CD8-positive, alpha-beta memory T cell (primary cell): ENCODE results near the gene RNF40. TPM values are rescaled to one million over a fixed set of nuclear protein-coding genes. Genes with fewer than 3 reads are reported as not detected.

ENCODE experiments used
- CTCF ChIA-PET: fragments of 350-600 bp; sonication (Branson Sonifier 250); formaldehyde crosslinking; loops from one replicate; lab custom pipeline; 2021; ENCODE audit warnings: antibody characterized with exemption; lab: Charles Lee
- POLR2A ChIA-PET: fragments of 350-600 bp; sonication (Branson Sonifier 250); formaldehyde crosslinking; loops from one replicate; lab custom pipeline; 2021; ENCODE audit warnings: antibody characterized with exemption; lab: Charles Lee
- DNase-seq, 5 donors: peaks; one replicate each; pipeline versions ENCODE4 v3.0.0 to v3.0.0-alpha.2; 2020 to 2022; ENCODE audit warnings: mixed read lengths in 1 of 5
- H3K27ac ChIP-seq: one replicate; pipeline ENCODE4 v1.7.0; 2013; ENCODE audit warnings: low read depth, mild to moderate bottlenecking, low read length, moderate library complexity
- H3K27me3 ChIP-seq: 2 replicates; pipeline ENCODE4 v1.7.0; 2013; ENCODE audit warnings: low read length, mild to moderate bottlenecking; ENCODE audit not compliant: insufficient read depth, poor library complexity, severe bottlenecking
- H3K36me3 ChIP-seq: 2 replicates; pipeline ENCODE4 v1.7.0; 2013; ENCODE audit warnings: mild to moderate bottlenecking, low read length, moderate library complexity; ENCODE audit not compliant: insufficient read depth
- H3K4me1 ChIP-seq: 2 replicates; pipeline ENCODE4 v1.7.0; 2013; ENCODE audit warnings: mild to moderate bottlenecking, low read length, moderate library complexity; ENCODE audit not compliant: insufficient read depth
- H3K4me3 ChIP-seq: 2 replicates; pipeline ENCODE4 v1.7.0; 2013; ENCODE audit warnings: mild to moderate bottlenecking, low read length
- H3K9me3 ChIP-seq: 2 replicates; pipeline ENCODE4 v1.7.0; 2013; ENCODE audit warnings: mild to moderate bottlenecking, low read length
- H3K27ac Mint-ChIP-seq, 8 donors: one replicate each; pipeline ENCODE4 v1.8.0; 2020 to 2021; ENCODE audit warnings: mixed read lengths in 8 of 8, mild to moderate bottlenecking in 6 of 8, inconsistent platforms in 3 of 8, moderate library complexity in 3 of 8
- H3K27me3 Mint-ChIP-seq, 2 donors: one replicate each; pipeline ENCODE4 v1.8.0; 2020 to 2021; ENCODE audit warnings: mixed read lengths in 2 of 2, mild to moderate bottlenecking in 1 of 2, moderate library complexity in 1 of 2
- H3K36me3 Mint-ChIP-seq, 3 donors: one replicate each; pipeline ENCODE4 v1.8.0; 2020 to 2021; ENCODE audit warnings: mixed read lengths in 3 of 3, inconsistent platforms in 1 of 3, mild to moderate bottlenecking in 1 of 3
- H3K4me1 Mint-ChIP-seq, 3 donors: one replicate each; pipeline ENCODE4 v1.8.0; 2020 to 2021; ENCODE audit warnings: mixed read lengths in 3 of 3, inconsistent platforms in 1 of 3, mild to moderate bottlenecking in 1 of 3
- H3K4me3 Mint-ChIP-seq, 7 donors: one replicate each; pipeline ENCODE4 v1.8.0; 2020 to 2021; ENCODE audit warnings: mixed read lengths in 7 of 7, mild to moderate bottlenecking in 6 of 7, moderate library complexity in 4 of 7, inconsistent platforms in 2 of 7
- H3K9me3 Mint-ChIP-seq, 5 donors: one replicate each; pipeline ENCODE4 v1.8.0; 2020 to 2022; ENCODE audit warnings: mixed read lengths in 5 of 5, mild to moderate bottlenecking in 3 of 5, moderate library complexity in 2 of 5, inconsistent platforms in 1 of 5
- polyA plus RNA-seq: library from polyadenylated mRNA; unstranded; fragments of 300-500 nt; fragmentation: Illumina TruSeq; gene quantifications from one replicate; pipeline ENCODE4 v1.2.3, GENCODE V29; 2021
- total RNA-seq, 2 experiments: library from RNA; stranded (reverse); gene quantifications; one replicate each; pipeline ENCODE4 v1.2.3, GENCODE V29; 2021

Gene RNF40
- total and polyA plus RNA-seq, 3 experiments from 2014 or later = 61.9 to 157 (median 152) TPM

- peaks cover 9 to 82% (median 22%) of the 10 kb centered on the region in 3 donors for H3K36me3 Mint-ChIP-seq
- H3K27ac Mint-ChIP-seq = peak overlapping the region in 2 of 8 donors; percentile 50 to 70
- Histone ChIP-seq H3K9me3 (no peaks in the 10 kb centered on the region), H3K4me3 (no peak overlapping the region), H3K27me3 (no peaks in the 10 kb centered on the region), H3K27ac (no peak overlapping the region), H3K4me1 (no peaks in the 10 kb centered on the region), H3K36me3 (peaks cover 47% of the 10 kb centered on the region)
- peaks cover 5 to 10% (median 8%) of the 10 kb centered on the region in 3 donors for H3K4me1 Mint-ChIP-seq
- ChIA-PET POLR2A (no interaction called here), CTCF (interaction anchor here (1.3 kb wide), 1 partner anchor 11 kb away, joined by 5 read pairs; the partner anchor contains the start of gene PHKG2)
- H3K4me3 Mint-ChIP-seq = no peak overlapping the region
- H3K9me3 Mint-ChIP-seq = no peaks in the 10 kb centered on the region
- no peak for DNase-seq
- no peaks in the 10 kb centered on the region for H3K27me3 Mint-ChIP-seq
Observed at GRCh38 chr16:30736995-30737793, 24.9 kb upstream of the RNF40 start.

DNA sequence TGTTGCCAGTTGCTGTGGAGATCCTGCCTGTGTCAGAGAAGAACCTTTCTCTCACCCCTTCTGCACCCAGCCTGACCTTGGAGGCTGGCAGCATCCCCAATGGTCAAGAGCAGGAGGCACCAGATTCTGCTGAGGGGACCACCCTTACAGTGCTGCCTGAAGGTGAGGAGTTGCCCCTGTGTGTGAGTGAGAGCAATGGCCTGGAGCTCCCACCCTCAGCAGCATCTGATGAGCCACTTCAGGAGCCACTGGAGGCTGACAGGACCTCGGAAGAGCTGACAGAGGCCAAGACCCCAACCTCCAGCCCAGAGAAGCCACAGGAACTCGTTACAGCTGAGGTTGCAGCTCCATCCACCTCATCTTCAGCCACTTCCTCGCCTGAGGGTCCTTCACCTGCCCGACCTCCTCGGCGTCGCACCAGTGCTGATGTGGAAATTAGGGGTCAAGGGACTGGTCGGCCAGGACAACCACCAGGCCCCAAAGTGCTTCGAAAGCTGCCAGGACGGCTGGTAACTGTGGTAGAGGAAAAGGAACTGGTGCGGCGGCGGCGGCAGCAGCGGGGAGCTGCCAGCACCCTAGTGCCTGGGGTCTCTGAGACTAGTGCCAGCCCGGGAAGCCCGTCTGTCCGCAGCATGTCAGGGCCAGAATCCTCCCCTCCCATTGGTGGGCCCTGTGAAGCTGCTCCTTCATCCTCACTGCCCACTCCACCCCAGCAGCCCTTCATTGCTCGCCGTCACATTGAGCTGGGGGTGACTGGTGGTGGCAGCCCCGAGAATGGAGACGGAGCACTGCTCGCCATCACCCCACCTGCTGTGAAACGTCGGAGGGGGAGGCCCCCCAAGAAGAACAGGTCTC lies 24.1 kb upstream of the RNF40 start:
- no peaks in the 10 kb centered on the region for H3K9me3 ChIP-seq
- H3K27me3 ChIP-seq = no peaks in the 10 kb centered on the region
- DNase-seq = no peak
- H3K27ac ChIP-seq = no peak overlapping the region
- H3K4me1 ChIP-seq = no peaks in the 10 kb centered on the region
- Mint-ChIP-seq H3K27me3 (no peaks in the 10 kb centered on the region), H3K27ac (peak overlapping the region in 1 of 8 donors; percentile 70), H3K4me1 (peaks cover 5 to 10% (median 8%) of the 10 kb centered on the region in 3 donors), H3K36me3 (peaks cover 9 to 79% (median 20%) of the 10 kb centered on the region in 3 donors), H3K9me3 (no peaks in the 10 kb centered on the region), H3K4me3 (no peak overlapping the region)
- peaks cover 47% of the 10 kb centered on the region for H3K36me3 ChIP-seq
- ChIA-PET CTCF (interaction anchor here (1.3 kb wide), 1 partner anchor 10 kb away, joined by 5 read pairs; the partner anchor contains the start of gene PHKG2), POLR2A (no interaction called here)
- H3K4me3 ChIP-seq = no peak overlapping the region

DNA sequence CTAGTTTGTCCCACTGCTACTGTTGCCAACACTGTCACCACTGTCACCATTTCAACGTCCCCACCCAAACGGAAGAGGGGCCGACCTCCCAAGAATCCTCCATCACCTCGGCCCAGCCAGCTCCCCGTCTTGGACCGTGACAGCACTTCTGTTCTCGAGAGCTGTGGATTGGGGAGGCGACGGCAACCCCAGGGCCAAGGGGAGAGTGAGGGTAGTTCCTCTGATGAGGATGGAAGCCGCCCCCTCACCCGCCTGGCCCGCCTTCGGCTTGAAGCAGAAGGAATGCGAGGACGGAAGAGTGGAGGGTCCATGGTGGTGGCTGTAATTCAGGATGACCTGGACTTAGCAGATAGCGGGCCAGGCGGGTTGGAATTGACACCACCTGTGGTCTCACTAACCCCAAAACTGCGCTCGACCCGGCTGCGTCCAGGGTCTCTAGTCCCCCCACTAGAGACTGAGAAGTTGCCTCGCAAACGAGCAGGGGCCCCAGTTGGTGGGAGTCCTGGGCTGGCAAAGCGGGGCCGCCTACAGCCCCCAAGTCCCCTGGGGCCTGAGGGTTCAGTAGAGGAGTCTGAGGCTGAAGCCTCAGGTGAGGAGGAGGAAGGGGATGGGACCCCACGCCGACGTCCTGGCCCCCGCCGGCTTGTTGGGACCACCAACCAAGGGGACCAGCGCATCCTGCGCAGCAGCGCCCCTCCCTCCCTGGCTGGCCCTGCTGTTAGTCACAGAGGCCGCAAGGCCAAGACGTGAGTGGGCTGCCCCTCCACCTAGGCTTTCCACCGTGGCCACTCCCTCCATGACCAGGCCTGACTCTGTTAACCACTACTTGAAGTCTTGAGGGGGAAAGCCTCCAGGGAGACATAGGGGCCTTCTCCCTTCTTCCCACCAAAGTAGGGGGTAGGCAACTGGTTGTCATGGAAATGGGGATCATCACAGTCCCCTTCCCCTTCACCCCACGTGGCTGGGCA lies 22.9 kb upstream of the RNF40 start:
- peaks cover 6 to 76% (median 16%) of the 10 kb centered on the region in 3 donors for H3K36me3 Mint-ChIP-seq
- ChIA-PET POLR2A (no interaction called here), CTCF (no interaction called here)
- Histone ChIP-seq H3K27me3 (no peaks in the 10 kb centered on the region), H3K27ac (no peak overlapping the region), H3K9me3 (no peaks in the 10 kb centered on the region), H3K4me3 (no peak overlapping the region), H3K36me3 (peaks cover 41% of the 10 kb centered on the region), H3K4me1 (no peaks in the 10 kb centered on the region)
- peak in 1 of 5 donors; percentile 45 for DNase-seq
- H3K27ac Mint-ChIP-seq = peak overlapping the region in 1 of 8 donors; percentile 26
- peaks cover 5 to 10% (median 8%) of the 10 kb centered on the region in 3 donors for H3K4me1 Mint-ChIP-seq
- H3K4me3 Mint-ChIP-seq = no peak overlapping the region
- H3K9me3 Mint-ChIP-seq = no peaks in the 10 kb centered on the region
- H3K27me3 Mint-ChIP-seq = no peaks in the 10 kb centered on the region

- H3K4me3 ChIP-seq = no peak overlapping the region
- Mint-ChIP-seq H3K9me3 (no peaks in the 10 kb centered on the region), H3K27me3 (no peaks in the 10 kb centered on the region), H3K36me3 (peaks cover 6 to 74% (median 20%) of the 10 kb centered on the region in 3 donors), H3K4me3 (no peak overlapping the region), H3K4me1 (peaks cover 5 to 10% (median 8%) of the 10 kb centered on the region in 3 donors), H3K27ac (peak overlapping the region in 7 of 8 donors; percentile 6 to 84 (median 69))
- no peak overlapping the region for H3K27ac ChIP-seq
- H3K4me1 ChIP-seq = no peaks in the 10 kb centered on the region
- ChIA-PET POLR2A (no interaction called here), CTCF (no interaction called here)
- H3K9me3 ChIP-seq = no peaks in the 10 kb centered on the region
- no peaks in the 10 kb centered on the region for H3K27me3 ChIP-seq
- DNase-seq = peak in 1 of 5 donors; percentile 16
- peaks cover 33% of the 10 kb centered on the region for H3K36me3 ChIP-seq
Observed at GRCh38 chr16:30740364-30741251, 21.5 kb upstream of the RNF40 start.

GRCh38 chr16:30741461-30741914 lies 20.6 kb upstream of the RNF40 start:
- Histone ChIP-seq H3K4me1 (no peaks in the 10 kb centered on the region), H3K27ac (no peak overlapping the region), H3K36me3 (peaks cover 25% of the 10 kb centered on the region), H3K9me3 (no peaks in the 10 kb centered on the region), H3K4me3 (no peak overlapping the region), H3K27me3 (no peaks in the 10 kb centered on the region)
- H3K9me3 Mint-ChIP-seq = no peaks in the 10 kb centered on the region
- H3K27ac Mint-ChIP-seq = peak overlapping the region in 4 of 8 donors; percentile 16 to 56 (median 44)
- H3K4me3 Mint-ChIP-seq = peak overlapping the region in 2 of 7 donors; percentile 46 to 48
- H3K4me1 Mint-ChIP-seq = peaks cover 5 to 10% (median 8%) of the 10 kb centered on the region in 3 donors
- no peak for DNase-seq
- peaks cover 6 to 66% (median 18%) of the 10 kb centered on the region in 3 donors for H3K36me3 Mint-ChIP-seq
- ChIA-PET POLR2A (interaction anchor here (0.6 kb wide), 2 partner anchors 68 to 1099 kb away, joined by 3 to 4 read pairs; no protein-coding TSS in a partner anchor), CTCF (no interaction called here)
- H3K27me3 Mint-ChIP-seq = no peaks in the 10 kb centered on the region

GRCh38 chr16:30743716-30744115 lies 18.4 kb upstream of the RNF40 start:
- Mint-ChIP-seq H3K4me1 (peaks cover 19 to 26% (median 22%) of the 10 kb centered on the region in 3 donors), H3K4me3 (peak overlapping the region in 1 of 7 donors; percentile 51), H3K36me3 (peaks cover 0 to 48% (median 10%) of the 10 kb centered on the region in 3 donors), H3K27ac (peak overlapping the region in 3 of 8 donors; percentile 12 to 76 (median 18)), H3K27me3 (no peaks in the 10 kb centered on the region), H3K9me3 (no peaks in the 10 kb centered on the region)
- H3K27me3 ChIP-seq = no peaks in the 10 kb centered on the region
- no peaks in the 10 kb centered on the region for H3K9me3 ChIP-seq
- peaks cover 9% of the 10 kb centered on the region for H3K36me3 ChIP-seq
- peaks cover 7% of the 10 kb centered on the region for H3K4me1 ChIP-seq
- no peak overlapping the region for H3K27ac ChIP-seq
- ChIA-PET CTCF (interaction anchor here (1.4 kb wide), 1 partner anchor 70 kb away, joined by 3 read pairs; no protein-coding TSS in a partner anchor), POLR2A (no interaction called here)
- peak in 1 of 5 donors; percentile 44 for DNase-seq
- no peak overlapping the region for H3K4me3 ChIP-seq
